GM20431 (cell line): ENCODE measurements around the gene NR3C1.
"Not testable (repeated sequence)": the region's sequence is repeated elsewhere in the genome, so short reads cannot be mapped to it uniquely, and the experiment has no call there.

Source experiments
- in situ Hi-C: fragments of 300-500 bp; cut with MseI, MboI; formaldehyde crosslinking; loops from one replicate; pipeline ENCODE4 v1.15.0; 2020; ENCODE audit warnings: low sequenced_read_pairs; ENCODE audit not compliant: unreplicated experiment

Gene NR3C1

GRCh38 chr5:143345671-143346440 is 57.6 kb downstream of the NR3C1 start:
- in situ Hi-C loops: no loop called here

- in situ Hi-C loops: no loop called here
These were observed 60.4 kb downstream of the NR3C1 start for GRCh38 chr5:143343042-143343441.

- in situ Hi-C loops: no loop called here
These were observed 60.9 kb downstream of the NR3C1 start for GRCh38 chr5:143342607-143343006.

- in situ Hi-C loops: no loop called here
These were observed 61.5 kb downstream of the NR3C1 start for GRCh38 chr5:143341807-143342570.

- in situ Hi-C loops: no loop called here
These were observed 62.4 kb downstream of the NR3C1 start for GRCh38 chr5:143340891-143341685.

GRCh38 chr5:143338658-143339366 is 64.7 kb downstream of the NR3C1 start:
- in situ Hi-C loops: no loop called here

- in situ Hi-C loops: no loop called here
These were observed 65.5 kb downstream of the NR3C1 start for GRCh38 chr5:143337946-143338345.

GRCh38 chr5:143336485-143336884 is 67.0 kb downstream of the NR3C1 start:
- in situ Hi-C loops: no loop called here

- in situ Hi-C loops: no loop called here
These were observed 68.6 kb downstream of the NR3C1 start for GRCh38 chr5:143334903-143335302.

GRCh38 chr5:143334380-143334779 is 69.1 kb downstream of the NR3C1 start:
- in situ Hi-C loops: not testable (repeated sequence)

- in situ Hi-C loops: no loop called here
These were observed 71.5 kb downstream of the NR3C1 start for GRCh38 chr5:143331956-143332355.

- in situ Hi-C loops: no loop called here
These were observed 73.6 kb downstream of the NR3C1 start for GRCh38 chr5:143329843-143330242.

GRCh38 chr5:143328589-143329220 is 74.8 kb downstream of the NR3C1 start:
- in situ Hi-C loops: no loop called here

- in situ Hi-C loops: not testable (repeated sequence)
These were observed 78.4 kb downstream of the NR3C1 start for GRCh38 chr5:143325086-143325485.

GRCh38 chr5:143322931-143323630 is 80.4 kb downstream of the NR3C1 start:
- in situ Hi-C loops: not testable (repeated sequence)

- in situ Hi-C loops: no loop called here
These were observed 81.3 kb downstream of the NR3C1 start for GRCh38 chr5:143322176-143322575.

- in situ Hi-C loops: no loop called here
These were observed 83.9 kb downstream of the NR3C1 start for GRCh38 chr5:143319437-143320227.

GRCh38 chr5:143318833-143319232 is 84.7 kb downstream of the NR3C1 start:
- in situ Hi-C loops: no loop called here
